Sigmoid colon (tissue), 7 donors: ENCODE results near the gene SUSD6. TPM values are rescaled to one million over a fixed set of nuclear protein-coding genes. Genes with fewer than 3 reads are reported as not detected.

ENCODE experiments used
- DNase-seq: peaks from one replicate; pipeline ENCODE4 v3.0.0-alpha.2; 2019
- H3K27ac ChIP-seq, 4 donors: fragments of 200-600 bp; sonication (generic); one replicate each; pipeline ENCODE4 v1.5.1; 2016 to 2019; ENCODE audit warnings: mild to moderate bottlenecking in 1 of 4
- H3K27me3 ChIP-seq, 3 donors: fragments of 200-600 bp; sonication (generic); one replicate each; pipeline ENCODE4 v1.5.1; 2019; ENCODE audit warnings: mild to moderate bottlenecking in 1 of 3
- H3K36me3 ChIP-seq, 4 donors: fragments of 200-600 bp; sonication (generic); one replicate each; pipeline ENCODE4 v1.5.1; 2016 to 2019
- H3K4me1 ChIP-seq, 4 donors: fragments of 200-600 bp; sonication (generic); one replicate each; pipeline ENCODE4 v1.5.1; 2017 to 2019
- H3K4me3 ChIP-seq, 4 donors: fragments of 200-600 bp; sonication (generic); one replicate each; pipeline ENCODE4 v1.5.1; 2017 to 2019; ENCODE audit warnings: mild to moderate bottlenecking in 2 of 4, moderate library complexity in 1 of 4
- H3K9me3 ChIP-seq, 4 donors: fragments of 200-600 bp in 3 of 4; sonication (generic) in 3 of 4; one replicate each; pipeline versions ENCODE4 v1.5.1 to v1.6.1; 2013 to 2019
- EP300 ChIP-seq, 4 donors: sonication (generic); formaldehyde crosslinking; IDR thresholded peaks; one replicate each; pipeline ENCODE4 v1.6.1; 2017; ENCODE audit warnings: antibody characterized with exemption in 4 of 4
- POLR2A ChIP-seq, 2 donors: fragments of 450-650 bp; IDR thresholded peaks; one replicate each; pipeline ENCODE4 v1.6.1; 2016; ENCODE audit warnings: antibody characterized with exemption in 2 of 2, mild to moderate bottlenecking in 2 of 2, moderate library complexity in 2 of 2
- POLR2AphosphoS5 ChIP-seq, 4 donors: sonication (generic); formaldehyde crosslinking; IDR thresholded peaks; one replicate each; pipeline ENCODE4 v1.6.1; 2017; ENCODE audit warnings: antibody characterized with exemption in 4 of 4
- WGBS, 2 donors: extraction: QIAGEN DNeasy Blood & Tissue Kit; methylation state at CpG; one replicate each; pipeline ENCODE4 v1.1.7; 2013; 5-methylcytosine and 5-hydroxymethylcytosine counted together
- intact Hi-C: fragments of 100-400 bp; cut with DNase I; formaldehyde crosslinking; loops from one replicate; pipeline ENCODE4 v1.15.1; 2023
- polyA plus RNA-seq, 3 donors: library from polyadenylated mRNA; stranded (reverse); fragments of 200-250 nt; gene quantifications; one replicate each; pipeline ENCODE4 v1.2.3, GENCODE V29; 2013
- total RNA-seq, 4 donors: library from RNA; depleted of rRNA; stranded (reverse); fragments of >200 nt; gene quantifications; one replicate each; pipeline ENCODE4 v1.1.0, GENCODE V29; 2016
- TF ChIP-seq, protein P1 (sequence below), 4 experiments: fragments of 450-650 bp in 3 of 4; fragments of 200-600 bp in 1 of 4; IDR thresholded peaks; one replicate each; pipeline ENCODE4 v1.5.1; 2016 to 2019; ENCODE audit warnings: antibody characterized with exemption in 4 of 4, mild to moderate bottlenecking in 3 of 4, moderate library complexity in 2 of 4
- donor health status: healthy with polysubstance abuse.
- donor health status: Bipolar disorder and iron deficiency.
- donor health status: healthy.

The SUSD6 gene
- total and polyA plus RNA-seq, 7 donors = 5.4 to 62.0 (median 13.9) TPM

GRCh38 chr14:69664265-69664664, 52.9 kb downstream of the SUSD6 start:
- TF ChIP-seq, protein P1, sequence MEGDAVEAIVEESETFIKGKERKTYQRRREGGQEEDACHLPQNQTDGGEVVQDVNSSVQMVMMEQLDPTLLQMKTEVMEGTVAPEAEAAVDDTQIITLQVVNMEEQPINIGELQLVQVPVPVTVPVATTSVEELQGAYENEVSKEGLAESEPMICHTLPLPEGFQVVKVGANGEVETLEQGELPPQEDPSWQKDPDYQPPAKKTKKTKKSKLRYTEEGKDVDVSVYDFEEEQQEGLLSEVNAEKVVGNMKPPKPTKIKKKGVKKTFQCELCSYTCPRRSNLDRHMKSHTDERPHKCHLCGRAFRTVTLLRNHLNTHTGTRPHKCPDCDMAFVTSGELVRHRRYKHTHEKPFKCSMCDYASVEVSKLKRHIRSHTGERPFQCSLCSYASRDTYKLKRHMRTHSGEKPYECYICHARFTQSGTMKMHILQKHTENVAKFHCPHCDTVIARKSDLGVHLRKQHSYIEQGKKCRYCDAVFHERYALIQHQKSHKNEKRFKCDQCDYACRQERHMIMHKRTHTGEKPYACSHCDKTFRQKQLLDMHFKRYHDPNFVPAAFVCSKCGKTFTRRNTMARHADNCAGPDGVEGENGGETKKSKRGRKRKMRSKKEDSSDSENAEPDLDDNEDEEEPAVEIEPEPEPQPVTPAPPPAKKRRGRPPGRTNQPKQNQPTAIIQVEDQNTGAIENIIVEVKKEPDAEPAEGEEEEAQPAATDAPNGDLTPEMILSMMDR (IDR thresholded peaks at IDR 0.05) = no peak
- no peaks in the 10 kb centered on the region for H3K9me3 ChIP-seq
- no peak for DNase-seq
- peak overlapping the region; percentile 66 to 78 (median 74) for H3K27ac ChIP-seq
- WGBS, 2 donors = 69 to 78% methylated on average over 4 of the region's 4 CpGs
- intact Hi-C loops = no loop called here
- H3K4me3 ChIP-seq = no peak overlapping the region
- peaks cover 0 to 92% (median 80%) of the 10 kb centered on the region in 4 donors for H3K4me1 ChIP-seq
- H3K27me3 ChIP-seq = no peaks in the 10 kb centered on the region
- H3K36me3 ChIP-seq = peaks cover 0 to 12% (median 2%) of the 10 kb centered on the region in 4 donors

GRCh38 chr14:69664865-69665526, 53.6 kb downstream of the SUSD6 start:
- intact Hi-C loops = loop anchor here (5.0 kb wide), 1 partner anchor 48 kb away; no protein-coding TSS in a partner anchor
- 77 to 86% methylated on average over 7 of the region's 7 CpGs for WGBS, 2 donors
- H3K36me3 ChIP-seq = peaks cover 0 to 4% (median 0%) of the 10 kb centered on the region in 4 donors
- DNase-seq = no peak
- TF ChIP-seq EP300 (IDR thresholded peaks at IDR 0.05) (no peak), POLR2A (IDR thresholded peaks at IDR 0.05) (no peak), POLR2AphosphoS5 (IDR thresholded peaks at IDR 0.05) (no peak)
- TF ChIP-seq, protein P1 (IDR thresholded peaks at IDR 0.05) = no peak
- H3K9me3 ChIP-seq = no peaks in the 10 kb centered on the region
- H3K4me1 ChIP-seq = peaks cover 0 to 96% (median 87%) of the 10 kb centered on the region in 4 donors
- no peaks in the 10 kb centered on the region for H3K27me3 ChIP-seq
- no peak overlapping the region for H3K4me3 ChIP-seq
- peak overlapping the region; percentile 66 to 78 (median 74) for H3K27ac ChIP-seq

GRCh38 chr14:69665631-69666030, 54.2 kb downstream of the SUSD6 start:
- H3K27ac ChIP-seq = peak overlapping the region; percentile 66 to 78 (median 74)
- intact Hi-C loops = loop anchor here (5.0 kb wide), 1 partner anchor 48 kb away; no protein-coding TSS in a partner anchor
- H3K4me3 ChIP-seq = no peak overlapping the region
- TF ChIP-seq, protein P1 (IDR thresholded peaks at IDR 0.05) = no peak
- TF ChIP-seq POLR2A (IDR thresholded peaks at IDR 0.05) (no peak), EP300 (IDR thresholded peaks at IDR 0.05) (no peak), POLR2AphosphoS5 (IDR thresholded peaks at IDR 0.05) (no peak)
- H3K4me1 ChIP-seq = peaks cover 0 to 96% (median 92%) of the 10 kb centered on the region in 4 donors
- H3K36me3 ChIP-seq = no peaks in the 10 kb centered on the region
- no peak for DNase-seq
- no peaks in the 10 kb centered on the region for H3K9me3 ChIP-seq
- H3K27me3 ChIP-seq = no peaks in the 10 kb centered on the region
- 87 to 90% methylated on average over 1 of the region's 1 CpG for WGBS, 2 donors

DNA sequence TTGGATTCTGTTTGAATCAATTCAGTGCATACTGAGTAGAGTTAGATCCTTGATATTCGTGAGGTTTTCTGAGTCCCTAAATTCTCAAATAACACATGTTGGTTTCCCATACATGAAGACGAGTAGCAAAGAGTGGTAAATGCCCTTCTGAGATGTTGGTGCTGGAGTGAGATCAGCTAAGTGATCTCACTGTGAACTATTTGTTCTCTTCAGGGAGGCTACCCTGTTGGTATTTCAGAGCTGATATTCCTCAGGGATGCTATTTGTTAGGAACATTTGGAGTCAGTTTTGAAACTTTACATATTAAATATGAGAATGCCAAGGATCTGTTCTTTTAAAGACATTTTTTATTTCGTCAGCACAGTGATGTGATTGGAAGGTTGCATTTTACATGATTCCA, 54.7 kb downstream of the SUSD6 start:
- H3K27me3 ChIP-seq = no peaks in the 10 kb centered on the region
- H3K4me3 ChIP-seq = no peak overlapping the region
- no peaks in the 10 kb centered on the region for H3K9me3 ChIP-seq
- DNase-seq = no peak
- no peak for TF ChIP-seq POLR2AphosphoS5 (IDR thresholded peaks at IDR 0.05)
- TF ChIP-seq POLR2A (IDR thresholded peaks at IDR 0.05) = no peak
- no peak for TF ChIP-seq EP300 (IDR thresholded peaks at IDR 0.05)
- TF ChIP-seq, protein P1 (IDR thresholded peaks at IDR 0.05) = no peak
- peak overlapping the region; percentile 66 to 78 (median 74) for H3K27ac ChIP-seq
- 81 to 89% methylated on average over 3 of the region's 3 CpGs for WGBS, 2 donors
- H3K4me1 ChIP-seq = peaks cover 0 to 96% (median 91%) of the 10 kb centered on the region in 4 donors
- H3K36me3 ChIP-seq = no peaks in the 10 kb centered on the region
- intact Hi-C loops = loop anchor here (5.0 kb wide), 1 partner anchor 49 kb away; no protein-coding TSS in a partner anchor
